NCI-H2227 treated with DMSO at 0.1 percent for 48 hours (cell line): ENCODE data around the gene MED12L.
"Not testable (repeated sequence)": the region's sequence is repeated elsewhere in the genome, so short reads cannot be mapped to it uniquely, and the experiment has no call there.

Source experiments
- DNase-seq: peaks from one replicate; lab custom pipeline; 2025; lab: John Stamatoyannopoulos, UW

Gene MED12L

GRCh38 chr3:151214459-151214858, 129.0 kb downstream of the MED12L start:
- no peak for DNase-seq

GRCh38 chr3:151216641-151217607, 131.5 kb downstream of the MED12L start:
- DNase-seq, result no peak

GRCh38 chr3:151218136-151218535, 132.7 kb downstream of the MED12L start:
- no peak for DNase-seq

- no peak for DNase-seq
Measured at GRCh38 chr3:151219056-151219455, 133.6 kb downstream of the MED12L start.

GRCh38 chr3:151224268-151224866, 138.9 kb downstream of the MED12L start:
- DNase-seq, result no peak

- DNase-seq, result no peak
Measured at GRCh38 chr3:151225040-151225975, 139.8 kb downstream of the MED12L start.

- no peak for DNase-seq
Measured at GRCh38 chr3:151226088-151226563, 140.7 kb downstream of the MED12L start.

GRCh38 chr3:151226825-151227224, 141.4 kb downstream of the MED12L start:
- DNase-seq, result no peak

GRCh38 chr3:151227266-151227806, 141.9 kb downstream of the MED12L start:
- DNase-seq, result no peak

- DNase-seq, result peak; percentile 38
Measured at GRCh38 chr3:151227807-151228665, 142.6 kb downstream of the MED12L start.

GRCh38 chr3:151228666-151229040, 143.2 kb downstream of the MED12L start:
- DNase-seq, result no peak

- no peak for DNase-seq
Measured at GRCh38 chr3:151230646-151231045, 145.2 kb downstream of the MED12L start.

- DNase-seq, result not testable (repeated sequence)
Measured at GRCh38 chr3:151232403-151232802, 146.9 kb downstream of the MED12L start.

GRCh38 chr3:151232991-151233390, 147.5 kb downstream of the MED12L start:
- no peak for DNase-seq

- no peak for DNase-seq
Measured at GRCh38 chr3:151234825-151235224, 149.4 kb downstream of the MED12L start.

GRCh38 chr3:151236316-151236715, 150.9 kb downstream of the MED12L start:
- no peak for DNase-seq

GRCh38 chr3:151236736-151237135, 151.3 kb downstream of the MED12L start:
- DNase-seq, result no peak

GRCh38 chr3:151242006-151242405, 156.5 kb downstream of the MED12L start:
- not testable (repeated sequence) for DNase-seq

GRCh38 chr3:151248772-151249337, 163.4 kb downstream of the MED12L start:
- no peak for DNase-seq

- no peak for DNase-seq
Measured at GRCh38 chr3:151256749-151257148, 171.3 kb downstream of the MED12L start.
